B cell (primary cell): Measurements from ENCODE around the gene CSTF3.

Experiments
- EZH2 ChIP-seq: IDR thresholded peaks from 2 replicates; pipeline ENCODE4 v1.6.1; 2012; ENCODE audit warnings: borderline replicate concordance, low read depth, mild to moderate bottlenecking, moderate library complexity, low read length; ENCODE audit not compliant: insufficient read depth, poor library complexity, severe bottlenecking
- TF ChIP-seq, protein P1 (sequence below): fragments of 200-600 bp; IDR thresholded peaks from one replicate; pipeline ENCODE4 v1.8.0; 2022; ENCODE audit warnings: antibody characterized with exemption, mild to moderate bottlenecking

GRCh38 chr11:33178443-33179180, 17.3 kb upstream of the CSTF3 start:
- TF ChIP-seq, protein P1, sequence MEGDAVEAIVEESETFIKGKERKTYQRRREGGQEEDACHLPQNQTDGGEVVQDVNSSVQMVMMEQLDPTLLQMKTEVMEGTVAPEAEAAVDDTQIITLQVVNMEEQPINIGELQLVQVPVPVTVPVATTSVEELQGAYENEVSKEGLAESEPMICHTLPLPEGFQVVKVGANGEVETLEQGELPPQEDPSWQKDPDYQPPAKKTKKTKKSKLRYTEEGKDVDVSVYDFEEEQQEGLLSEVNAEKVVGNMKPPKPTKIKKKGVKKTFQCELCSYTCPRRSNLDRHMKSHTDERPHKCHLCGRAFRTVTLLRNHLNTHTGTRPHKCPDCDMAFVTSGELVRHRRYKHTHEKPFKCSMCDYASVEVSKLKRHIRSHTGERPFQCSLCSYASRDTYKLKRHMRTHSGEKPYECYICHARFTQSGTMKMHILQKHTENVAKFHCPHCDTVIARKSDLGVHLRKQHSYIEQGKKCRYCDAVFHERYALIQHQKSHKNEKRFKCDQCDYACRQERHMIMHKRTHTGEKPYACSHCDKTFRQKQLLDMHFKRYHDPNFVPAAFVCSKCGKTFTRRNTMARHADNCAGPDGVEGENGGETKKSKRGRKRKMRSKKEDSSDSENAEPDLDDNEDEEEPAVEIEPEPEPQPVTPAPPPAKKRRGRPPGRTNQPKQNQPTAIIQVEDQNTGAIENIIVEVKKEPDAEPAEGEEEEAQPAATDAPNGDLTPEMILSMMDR, result no peak
- TF ChIP-seq EZH2, result no peak
